Measurements from ENCODE around the gene BSN. TPM values are rescaled to one million over a fixed set of nuclear protein-coding genes. Genes with fewer than 3 reads are reported as not detected.

Gene BSN, protein sequence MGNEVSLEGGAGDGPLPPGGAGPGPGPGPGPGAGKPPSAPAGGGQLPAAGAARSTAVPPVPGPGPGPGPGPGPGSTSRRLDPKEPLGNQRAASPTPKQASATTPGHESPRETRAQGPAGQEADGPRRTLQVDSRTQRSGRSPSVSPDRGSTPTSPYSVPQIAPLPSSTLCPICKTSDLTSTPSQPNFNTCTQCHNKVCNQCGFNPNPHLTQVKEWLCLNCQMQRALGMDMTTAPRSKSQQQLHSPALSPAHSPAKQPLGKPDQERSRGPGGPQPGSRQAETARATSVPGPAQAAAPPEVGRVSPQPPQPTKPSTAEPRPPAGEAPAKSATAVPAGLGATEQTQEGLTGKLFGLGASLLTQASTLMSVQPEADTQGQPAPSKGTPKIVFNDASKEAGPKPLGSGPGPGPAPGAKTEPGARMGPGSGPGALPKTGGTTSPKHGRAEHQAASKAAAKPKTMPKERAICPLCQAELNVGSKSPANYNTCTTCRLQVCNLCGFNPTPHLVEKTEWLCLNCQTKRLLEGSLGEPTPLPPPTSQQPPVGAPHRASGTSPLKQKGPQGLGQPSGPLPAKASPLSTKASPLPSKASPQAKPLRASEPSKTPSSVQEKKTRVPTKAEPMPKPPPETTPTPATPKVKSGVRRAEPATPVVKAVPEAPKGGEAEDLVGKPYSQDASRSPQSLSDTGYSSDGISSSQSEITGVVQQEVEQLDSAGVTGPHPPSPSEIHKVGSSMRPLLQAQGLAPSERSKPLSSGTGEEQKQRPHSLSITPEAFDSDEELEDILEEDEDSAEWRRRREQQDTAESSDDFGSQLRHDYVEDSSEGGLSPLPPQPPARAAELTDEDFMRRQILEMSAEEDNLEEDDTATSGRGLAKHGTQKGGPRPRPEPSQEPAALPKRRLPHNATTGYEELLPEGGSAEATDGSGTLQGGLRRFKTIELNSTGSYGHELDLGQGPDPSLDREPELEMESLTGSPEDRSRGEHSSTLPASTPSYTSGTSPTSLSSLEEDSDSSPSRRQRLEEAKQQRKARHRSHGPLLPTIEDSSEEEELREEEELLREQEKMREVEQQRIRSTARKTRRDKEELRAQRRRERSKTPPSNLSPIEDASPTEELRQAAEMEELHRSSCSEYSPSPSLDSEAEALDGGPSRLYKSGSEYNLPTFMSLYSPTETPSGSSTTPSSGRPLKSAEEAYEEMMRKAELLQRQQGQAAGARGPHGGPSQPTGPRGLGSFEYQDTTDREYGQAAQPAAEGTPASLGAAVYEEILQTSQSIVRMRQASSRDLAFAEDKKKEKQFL (N-terminal part only)
- total RNA-seq: 23.5 TPM

DNA sequence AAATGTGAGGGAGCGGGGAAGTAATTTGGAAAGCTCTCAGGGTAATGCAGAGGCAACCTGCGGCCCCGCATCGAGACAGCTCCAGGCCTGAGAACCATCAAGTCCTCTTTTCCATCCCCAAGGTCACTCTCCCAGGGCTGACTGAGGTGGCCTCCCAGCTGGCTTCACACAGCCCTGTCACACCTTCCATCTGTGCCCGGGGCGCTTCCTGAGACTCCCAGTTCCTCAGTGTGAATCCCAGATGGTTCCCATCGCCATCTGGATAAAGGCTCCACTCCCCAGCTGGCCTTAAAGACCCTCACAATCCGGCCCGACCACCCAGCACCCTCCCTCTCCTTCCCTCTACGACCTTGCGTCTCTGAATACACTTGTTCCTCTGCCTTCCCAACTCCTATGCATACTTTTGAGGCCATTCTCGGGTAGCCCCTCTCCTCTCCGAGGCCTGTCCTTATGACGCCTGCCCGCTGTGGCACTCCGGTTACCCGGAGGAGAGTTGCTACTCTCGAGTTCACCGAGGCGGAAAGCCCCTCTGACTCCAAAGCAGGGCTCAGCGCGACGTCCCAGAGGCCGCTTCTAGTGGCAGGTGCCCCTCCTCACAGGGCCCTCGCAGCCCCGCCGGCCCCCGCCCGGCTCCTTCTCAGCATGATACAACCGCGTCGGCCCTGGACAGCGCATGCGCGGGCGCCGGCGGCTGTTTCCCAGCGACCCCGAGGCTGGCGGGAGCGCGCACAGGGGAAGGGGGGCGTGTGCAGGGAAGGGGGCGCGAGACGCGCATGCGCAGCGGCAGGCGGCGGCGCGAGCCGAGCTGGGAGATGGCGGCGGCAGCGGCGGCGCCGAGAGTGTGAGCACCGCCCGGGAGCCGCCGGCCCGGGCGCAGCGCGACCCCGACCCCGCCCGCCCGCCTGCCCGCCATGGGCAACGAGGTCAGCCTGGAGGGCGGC is at the start of gene BSN:
Gene BSN (plus strand): TSS at position 786 of the 941 bp plus-strand sequence. CDS start 126 bp downstream, at position 912.

DNA sequence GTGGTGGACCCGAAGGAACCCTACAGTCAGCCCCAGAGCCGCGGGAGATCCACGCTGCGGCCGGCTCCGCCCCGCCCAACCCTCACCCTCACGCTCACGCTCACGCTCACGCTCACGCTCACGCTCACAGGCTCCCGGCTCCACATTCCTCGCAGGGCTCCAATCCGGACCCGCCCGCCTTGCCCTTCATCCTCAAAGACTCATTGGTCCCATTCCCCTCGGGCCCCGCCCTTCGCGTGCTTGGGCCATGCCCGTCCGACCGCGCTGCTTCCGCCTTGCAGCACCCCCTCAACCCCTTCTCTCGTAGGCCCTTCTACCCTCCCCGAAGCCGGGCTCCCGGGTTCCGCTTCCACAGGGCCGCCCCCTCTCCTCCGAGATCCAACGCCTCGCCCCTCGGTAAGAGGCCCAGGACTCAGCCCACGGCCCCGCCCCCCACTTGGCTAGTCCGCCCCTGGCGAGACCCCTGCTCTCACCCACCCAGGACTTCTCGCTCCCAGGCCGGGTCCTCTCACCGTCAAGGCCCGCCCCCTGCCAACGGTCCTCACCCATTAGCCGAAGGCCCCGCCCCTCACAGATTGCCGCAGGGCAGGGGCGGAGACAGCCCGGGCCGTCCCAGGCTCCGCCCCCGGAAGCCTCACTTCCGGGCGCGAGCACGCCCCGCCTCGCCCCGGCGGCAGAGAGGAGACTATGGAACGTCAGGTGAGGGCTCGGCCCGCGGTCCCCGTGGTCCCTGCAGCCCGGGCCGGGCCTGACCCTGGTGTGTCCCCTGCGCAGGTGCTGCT is 119.6 kb downstream of the BSN start, which contains the start of gene APEH:
Gene APEH (plus strand): TSS at position 637 of the 782 bp plus-strand sequence. CDS start 51 bp downstream, at position 688.

DNA sequence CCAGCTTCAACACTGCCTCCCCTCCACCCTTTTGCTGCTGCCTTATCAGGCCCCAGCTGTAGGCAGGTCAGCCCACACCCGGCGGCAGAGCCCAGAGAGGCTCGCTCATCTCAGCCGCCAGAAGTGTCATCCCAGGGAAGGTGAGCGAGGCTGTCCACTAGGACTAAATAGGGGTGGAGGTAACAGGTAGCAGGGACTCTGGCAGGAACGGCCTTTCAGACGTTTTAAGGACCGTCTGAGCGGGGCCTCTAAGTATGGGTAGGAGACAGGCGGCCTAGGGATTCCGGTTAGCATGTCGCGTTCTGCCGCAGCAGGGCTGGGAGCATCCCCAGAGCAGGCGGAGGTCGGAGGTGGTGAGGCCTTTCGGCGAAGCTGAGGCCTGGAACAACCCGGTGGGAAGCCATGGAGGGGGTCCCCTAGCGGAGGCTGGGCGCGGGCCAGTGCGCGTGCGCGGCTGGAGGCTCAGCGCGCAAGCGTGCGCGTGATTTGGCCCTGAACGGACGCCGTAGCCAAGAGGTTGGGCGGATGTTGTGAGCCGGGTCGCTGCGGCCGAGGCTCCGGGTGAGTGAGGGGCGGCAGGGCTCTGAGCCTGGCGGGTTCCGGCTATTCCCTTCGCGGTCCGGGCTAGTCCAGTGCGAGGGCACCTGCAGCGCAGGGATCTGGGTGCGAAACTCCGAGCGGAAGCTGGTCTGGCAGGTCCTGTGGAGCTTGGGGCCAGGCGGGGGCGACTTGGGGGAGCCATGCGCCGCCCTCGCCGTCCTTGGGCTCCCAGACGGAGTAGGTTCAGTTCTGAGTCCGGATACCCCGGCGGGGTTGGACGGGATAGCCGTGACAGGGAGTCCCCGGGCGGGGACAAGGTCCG is 135.0 kb downstream of the BSN start, which contains the start of the genes MST1 and RNF123:
Gene MST1 (minus strand): TSS at position 429 of the 862 bp plus-strand sequence. CDS start 783 bp downstream, outside the sequence.
Gene RNF123 (plus strand): TSS at position 512 of the 862 bp plus-strand sequence. CDS start 1,609 bp downstream, outside the sequence.

DNA sequence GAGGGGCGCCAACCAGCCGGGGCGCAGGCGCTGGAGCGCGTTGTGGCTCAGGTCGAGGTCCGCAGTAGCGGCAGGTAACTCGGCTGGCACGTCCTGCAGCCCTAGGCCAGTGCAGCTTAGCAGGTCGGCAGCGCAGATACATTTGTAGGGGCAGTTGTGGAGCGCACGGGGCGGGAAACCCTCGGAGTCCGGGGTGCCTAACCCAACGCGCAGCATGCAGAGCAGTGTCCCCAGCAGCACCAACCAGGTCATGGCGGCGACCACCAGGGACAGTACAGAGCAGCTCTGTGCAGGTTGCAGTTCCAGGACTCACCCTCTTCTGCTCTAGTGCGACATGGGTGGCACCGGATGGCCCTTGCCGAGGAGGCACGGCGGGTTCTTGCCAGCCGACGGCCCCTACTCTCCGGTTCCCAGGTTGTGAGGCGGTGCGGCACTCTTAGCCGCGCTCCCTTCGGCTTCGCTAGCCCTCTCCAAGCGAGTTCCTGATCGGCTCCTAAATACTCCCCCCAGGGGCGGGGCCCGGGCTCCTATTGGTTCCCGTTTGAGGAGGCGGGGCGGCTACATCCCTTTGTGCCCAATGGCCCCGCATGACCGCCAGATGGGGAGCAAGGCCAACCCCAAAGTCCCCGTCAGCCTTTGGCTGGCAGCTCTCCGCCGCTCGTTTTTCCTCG is 165.1 kb downstream of the BSN start, which contains the start of gene AMIGO3:
Gene AMIGO3 (minus strand): TSS at position 471 of the 671 bp plus-strand sequence. CDS start 219 bp downstream, at position 252.

Small RNA genes within 50 kb of the gene (small RNA-seq; reads per million reads assigned to genes)
- not detected for gene AMIGO3 (ENCODE audit: low replicate concordance)

Other genes with a start within 250 kb of the BSN start
- 48.8 TPM for gene USP4, start 214.4 kb upstream of the BSN start, total RNA-seq
- gene GPX1, start 196.1 kb upstream of the BSN start, total RNA-seq: 62.0 TPM
- gene RHOA, start 142.5 kb upstream of the BSN start, total RNA-seq: 111 TPM
- 14.7 TPM for gene TCTA, start 142.1 kb upstream of the BSN start, total RNA-seq
- 2.5 TPM for gene AMT, start 132.0 kb upstream of the BSN start, total RNA-seq
- gene NICN1, start 125.2 kb upstream of the BSN start, total RNA-seq: 14.7 TPM
- 30.7 TPM for gene DAG1, start 84.2 kb upstream of the BSN start, total RNA-seq
- gene APEH, start 119.9 kb downstream of the BSN start, total RNA-seq: 94.8 TPM
- gene MST1, start 135.0 kb downstream of the BSN start, total RNA-seq: 10.6 TPM
- 36.9 TPM for gene RNF123, start 135.1 kb downstream of the BSN start, total RNA-seq
- 1.3 TPM for gene AMIGO3, start 165.2 kb downstream of the BSN start, total RNA-seq
- 11.3 TPM for gene GMPPB, start 169.5 kb downstream of the BSN start, total RNA-seq
- 66.4 TPM for gene IP6K1, start 232.1 kb downstream of the BSN start, total RNA-seq
- not detected for gene CDHR4, start 245.4 kb downstream of the BSN start, total RNA-seq
- 13.5 TPM for gene INKA1, start 248.8 kb downstream of the BSN start, total RNA-seq

All from parietal lobe (tissue), 2 donors.